ENCODE data around the gene BABAM1.
A peak's percentile ranks its signal among the peaks of the same experiment; 100 is the strongest.
"Not testable (repeated sequence)": the region's sequence is repeated elsewhere in the genome, so short reads cannot be mapped to it uniquely, and the experiment has no call there.

The BABAM1 gene

DNA sequence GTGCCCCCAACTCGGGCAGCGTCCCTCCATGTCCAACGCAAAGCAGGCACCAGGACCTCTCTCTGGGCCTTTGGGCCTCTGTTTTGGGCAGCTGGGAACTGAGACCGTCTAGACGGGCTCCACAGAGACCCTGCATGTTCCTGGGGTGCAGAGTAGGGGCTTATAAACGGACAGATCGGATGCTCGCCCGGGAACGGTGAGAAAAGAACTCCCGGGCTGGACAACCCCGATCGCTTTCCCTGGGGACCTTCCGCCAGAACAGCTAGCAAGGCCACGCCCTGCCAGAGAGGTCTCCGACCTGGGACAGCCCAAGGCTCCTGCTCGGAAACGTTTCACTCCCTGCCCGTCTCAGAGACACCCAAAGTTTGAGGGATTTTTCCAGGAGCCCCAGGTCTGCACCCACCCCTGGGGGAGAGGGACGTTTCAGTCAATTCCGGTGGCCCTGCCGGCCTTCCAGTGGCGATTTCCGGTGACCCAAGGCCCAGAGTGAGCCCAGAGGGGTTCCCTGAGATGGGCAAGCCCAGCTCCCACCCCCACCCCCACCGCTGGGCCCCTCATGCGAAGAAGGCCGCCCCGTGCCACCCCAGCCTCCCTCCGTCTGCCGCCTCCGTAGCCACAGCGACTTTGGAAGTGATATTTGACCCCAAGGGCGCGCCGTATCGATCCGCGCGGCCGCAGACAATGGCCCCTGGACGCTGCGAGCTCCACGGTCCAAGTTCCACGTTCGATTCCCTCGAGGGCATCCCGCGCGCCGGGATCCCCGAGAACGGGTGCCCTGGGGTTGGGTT lies 23.2 kb upstream of the BABAM1 start:
- DNase-seq: no peak

DNA sequence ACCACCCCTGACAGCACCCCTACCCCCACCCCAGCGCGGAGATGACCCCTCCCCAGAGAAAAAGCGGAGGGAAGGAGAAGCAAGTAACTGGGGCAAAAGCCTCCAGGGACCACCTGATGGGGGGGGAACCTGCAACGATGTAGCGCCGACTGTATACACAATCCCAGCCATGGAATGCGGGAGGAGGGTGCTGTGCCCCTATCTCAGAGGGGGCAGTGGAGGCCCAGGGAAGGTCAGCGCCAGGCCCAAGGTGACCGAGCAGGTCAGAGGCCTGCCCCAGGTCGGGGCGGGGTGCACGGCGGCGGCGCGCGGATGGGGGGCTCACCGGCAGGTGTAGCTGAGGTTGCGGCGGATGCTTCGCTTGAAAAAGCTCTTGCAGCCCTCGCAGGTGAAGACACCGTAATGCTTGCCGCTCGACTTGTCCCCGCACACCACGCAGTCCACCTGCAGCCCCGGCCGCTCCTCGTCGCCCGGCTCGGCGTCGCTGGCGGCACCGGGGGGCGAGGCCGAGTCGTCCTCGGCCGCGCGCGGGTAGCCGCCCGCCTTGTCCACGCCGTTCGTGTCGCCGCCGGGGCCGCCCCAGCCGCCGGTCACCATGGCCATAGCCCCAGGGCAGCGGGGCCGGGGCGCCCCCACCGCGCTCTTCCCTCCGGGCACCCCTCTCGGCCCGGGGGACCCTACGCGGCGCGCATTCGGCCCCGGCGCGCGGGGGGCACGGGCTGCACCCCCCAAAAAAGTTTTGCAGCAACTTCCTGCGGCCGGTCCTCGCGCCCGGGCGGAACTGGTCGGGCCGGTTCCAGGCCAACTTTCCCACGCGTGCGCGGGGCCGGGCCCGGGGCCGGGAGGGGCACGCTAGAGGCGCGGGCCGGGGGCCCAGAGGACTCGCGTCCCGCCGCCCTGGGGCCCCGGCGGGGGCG lies 22.4 kb upstream of the BABAM1 start:
- DNase-seq: no peak

DNA sequence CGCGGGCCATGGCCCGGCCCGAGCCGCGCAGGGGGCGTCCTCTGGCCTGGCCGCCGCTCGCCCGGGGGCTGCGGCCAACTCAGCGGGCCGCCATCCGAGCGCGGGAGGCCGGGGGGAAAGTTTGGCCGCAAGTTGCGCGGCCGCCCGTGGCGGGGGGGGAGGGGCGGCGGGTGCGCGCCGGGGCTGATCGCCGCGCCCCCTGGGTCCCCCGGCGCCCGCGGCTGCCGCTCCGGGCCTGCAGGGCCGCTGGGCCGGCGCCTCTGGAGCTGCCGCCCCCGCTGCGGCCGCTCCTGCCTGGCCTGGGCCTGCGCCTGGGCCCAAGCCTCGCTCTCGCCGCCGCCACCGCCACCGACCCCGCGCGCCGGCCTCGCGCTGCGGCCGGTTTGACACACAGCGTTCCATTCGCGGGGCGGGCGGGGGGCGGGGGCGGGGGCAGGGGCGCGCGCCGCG lies 21.7 kb upstream of the BABAM1 start, which contains the start of gene NR2F6:
TSS of gene NR2F6 (minus strand) at position 385 of the 450 bp plus-strand sequence. CDS start 699 bp downstream, outside the sequence.
- DNase-seq: no peak

DNA sequence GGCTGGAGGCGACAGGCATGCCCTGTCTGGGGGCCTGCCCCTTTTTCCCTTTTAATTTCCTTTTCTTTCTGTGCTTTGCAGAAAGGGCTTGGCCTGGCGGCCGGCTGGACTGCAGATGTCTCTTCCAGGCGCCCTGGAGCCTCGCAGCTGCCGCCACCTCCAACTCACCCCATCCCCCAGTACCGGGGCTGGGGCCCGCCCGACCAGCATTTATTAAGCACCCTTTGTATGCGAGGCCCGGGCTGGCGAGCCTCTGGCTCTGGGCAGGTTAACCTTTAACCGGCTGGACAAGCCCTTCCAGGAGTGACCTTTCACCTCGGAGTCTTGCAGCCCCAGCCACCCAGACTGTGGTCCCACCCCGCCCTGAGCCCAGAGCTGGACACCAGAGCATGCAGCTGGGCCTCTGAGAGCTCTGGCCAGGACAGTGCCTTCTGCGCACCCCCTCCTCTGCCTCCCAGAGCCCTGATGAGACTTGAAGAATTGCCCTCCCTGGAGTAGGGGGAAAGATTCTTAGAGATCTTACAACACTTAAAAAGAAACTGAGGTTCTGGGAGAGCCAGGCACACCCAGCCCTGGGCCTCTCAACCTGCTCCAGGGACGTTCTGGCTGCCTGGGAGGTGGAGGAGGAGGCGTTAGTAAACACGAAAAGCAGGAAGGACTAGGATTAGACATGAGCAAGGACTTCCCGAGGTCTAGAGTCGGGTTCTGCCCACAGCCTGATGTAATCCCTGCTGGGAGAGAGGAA lies 20.4 kb upstream of the BABAM1 start:
- DNase-seq: no peak

DNA sequence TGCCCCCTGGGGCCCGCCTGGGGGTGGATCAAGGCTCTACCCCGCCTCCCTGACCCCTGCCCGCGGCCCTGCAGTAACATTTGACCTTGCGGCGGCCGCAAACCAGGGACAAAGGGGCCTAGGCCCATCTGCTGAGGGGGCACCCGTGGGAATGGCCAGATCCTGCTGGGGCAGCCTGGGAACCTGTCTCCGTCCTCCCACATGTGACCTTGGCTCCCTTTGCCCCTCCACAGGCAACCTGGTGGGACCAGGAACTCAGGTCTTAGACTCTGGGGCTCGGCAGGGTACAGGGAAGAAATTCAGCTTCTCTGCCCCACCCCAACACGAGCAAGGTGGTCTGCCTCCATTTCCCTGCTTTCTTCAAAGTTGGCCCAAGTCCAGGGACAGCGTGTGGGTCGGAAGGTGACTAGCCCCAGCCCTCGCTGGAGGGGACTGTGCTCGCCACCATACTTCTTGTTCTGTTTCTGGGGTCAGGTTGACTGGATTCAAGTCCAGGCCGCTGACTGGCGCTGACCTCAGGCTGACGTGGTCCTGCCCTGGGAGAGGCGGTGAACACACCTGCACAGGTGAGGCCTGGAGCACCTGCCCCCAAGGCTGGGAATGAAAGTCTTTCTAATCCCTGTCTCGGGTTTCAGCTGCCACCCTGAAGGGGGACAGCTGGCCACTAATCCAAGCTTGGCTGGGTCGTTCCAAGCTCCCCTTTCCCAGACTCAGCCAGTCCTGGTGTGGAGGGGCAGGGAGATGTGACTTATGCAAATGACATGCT lies 19.0 kb upstream of the BABAM1 start:
- no peak for DNase-seq

DNA sequence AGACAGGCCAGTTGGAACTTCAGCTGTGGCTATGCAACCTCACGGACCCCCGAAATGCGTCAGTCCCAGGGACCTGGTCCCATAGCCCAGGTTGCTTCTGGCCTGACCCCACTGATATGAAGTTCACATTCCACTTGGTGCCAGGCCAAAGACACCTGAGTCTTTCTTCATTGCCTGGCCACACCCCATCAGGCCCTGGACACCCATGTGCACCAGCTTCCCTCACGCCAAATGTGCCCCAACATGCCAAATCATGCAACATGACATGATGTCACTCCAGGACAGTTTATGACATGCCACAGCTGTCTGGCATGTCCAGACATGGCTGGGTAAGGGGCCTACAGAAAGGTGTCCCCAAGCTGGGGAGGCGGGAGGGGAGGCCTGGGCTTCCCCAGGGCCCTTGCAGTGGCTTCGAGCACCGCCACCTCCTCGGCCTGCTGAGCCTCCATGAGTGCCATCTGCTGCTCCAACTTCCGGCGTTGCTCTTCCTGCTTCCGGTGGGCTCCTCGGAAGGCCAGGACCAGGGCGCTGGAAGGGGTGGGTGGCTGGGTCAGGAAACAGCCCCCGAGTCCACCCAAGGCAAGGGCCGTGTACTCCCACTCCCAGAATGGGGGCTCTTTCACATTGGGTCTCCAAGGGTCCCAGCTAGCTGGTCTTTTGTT lies 17.2 kb upstream of the BABAM1 start:
- DNase-seq: no peak

DNA sequence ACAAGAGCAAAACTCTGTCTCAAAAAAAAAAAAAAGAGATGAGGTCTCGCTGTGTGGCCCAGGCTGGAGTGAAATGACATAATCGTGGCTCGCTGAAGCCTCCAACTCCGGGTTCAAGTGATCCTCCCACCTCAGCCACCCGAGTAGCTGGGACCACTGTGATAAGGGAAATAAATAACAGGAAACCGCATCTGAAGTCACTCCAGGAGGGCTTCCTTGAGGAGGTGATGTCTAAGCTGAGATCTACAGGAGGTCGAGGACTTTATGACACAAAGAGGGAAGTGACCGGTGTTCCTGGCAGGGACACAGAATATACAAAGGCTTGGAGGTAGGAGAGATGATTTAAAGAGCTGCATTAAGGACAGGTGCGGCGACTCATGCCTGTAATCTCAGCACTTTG lies 12.6 kb upstream of the BABAM1 start:
- no peak for DNase-seq

DNA sequence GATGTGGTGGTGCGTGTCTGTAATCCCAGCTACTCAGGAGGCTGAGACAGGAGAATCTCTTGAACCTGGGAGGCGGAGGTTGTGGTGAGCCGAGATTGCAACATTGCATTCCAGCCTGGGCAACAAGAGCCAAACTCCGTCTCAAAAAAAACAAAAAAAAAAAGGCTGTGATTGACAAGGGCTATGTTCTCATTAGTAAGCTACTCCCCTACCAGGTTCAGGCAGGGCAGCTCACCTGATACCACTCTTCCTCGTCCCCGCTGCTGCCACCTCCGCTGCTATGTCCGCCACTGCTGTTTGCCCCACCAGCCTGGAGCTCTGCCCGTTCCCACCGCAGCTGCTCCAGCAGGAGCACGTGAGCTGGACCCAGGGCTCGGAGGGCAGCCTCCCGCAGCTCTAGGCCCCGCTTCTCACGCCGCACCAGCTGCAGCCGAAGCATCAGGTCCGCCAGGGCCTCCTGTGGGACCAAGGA lies 12.1 kb upstream of the BABAM1 start:
- no peak for DNase-seq

DNA sequence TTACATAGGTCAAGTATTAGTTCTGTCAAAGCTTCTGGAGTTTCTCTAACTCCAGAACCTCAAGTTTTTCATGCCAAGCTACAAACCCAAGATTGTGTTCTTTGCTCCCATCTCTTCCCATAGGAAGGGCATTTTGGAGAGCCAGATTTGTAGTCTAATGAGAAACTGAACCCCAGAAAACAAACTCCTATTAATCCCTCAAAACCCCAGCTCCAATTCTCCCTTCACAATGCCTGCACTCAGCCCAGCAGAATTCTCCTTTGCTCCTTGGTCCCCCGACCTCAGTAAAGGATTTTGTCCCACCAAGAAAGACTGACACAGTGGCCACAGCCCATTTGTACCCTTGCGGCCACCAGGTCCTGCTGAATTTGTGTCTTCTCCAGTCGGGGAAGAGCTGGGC lies 11.1 kb upstream of the BABAM1 start:
- no peak for DNase-seq

DNA sequence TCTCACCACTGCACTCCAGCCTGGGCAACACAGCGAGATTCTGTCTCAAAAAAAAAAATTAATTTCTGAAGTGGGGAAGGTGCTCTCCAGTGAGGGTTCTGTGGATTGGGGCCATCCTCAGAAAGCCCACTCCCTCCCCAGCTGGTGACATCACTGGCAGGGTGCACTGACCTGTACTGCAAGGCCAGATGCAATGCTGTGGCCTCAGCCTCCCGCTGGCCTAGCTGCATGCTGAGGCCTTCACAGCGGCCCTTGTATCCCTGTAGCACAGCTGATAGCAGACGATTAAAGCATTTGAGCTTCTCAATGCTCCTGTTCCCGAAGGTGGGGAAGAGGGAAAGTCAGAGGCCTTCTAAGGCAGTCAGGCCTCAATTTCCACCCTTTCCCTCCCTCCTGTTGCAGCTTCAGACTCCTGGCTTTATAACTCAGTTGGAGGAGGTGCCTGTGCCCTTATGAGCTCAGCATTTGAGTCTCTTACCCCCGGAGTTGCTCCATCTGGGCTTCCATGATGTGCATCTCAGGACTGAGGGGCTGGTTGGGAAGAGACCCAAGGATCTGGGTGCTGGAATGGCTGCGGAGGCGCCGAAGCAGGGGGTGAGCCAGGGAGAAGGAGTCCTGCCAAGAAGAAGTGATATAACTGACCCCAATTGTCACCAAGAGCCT lies 8.0 kb upstream of the BABAM1 start:
- DNase-seq: no peak

DNA sequence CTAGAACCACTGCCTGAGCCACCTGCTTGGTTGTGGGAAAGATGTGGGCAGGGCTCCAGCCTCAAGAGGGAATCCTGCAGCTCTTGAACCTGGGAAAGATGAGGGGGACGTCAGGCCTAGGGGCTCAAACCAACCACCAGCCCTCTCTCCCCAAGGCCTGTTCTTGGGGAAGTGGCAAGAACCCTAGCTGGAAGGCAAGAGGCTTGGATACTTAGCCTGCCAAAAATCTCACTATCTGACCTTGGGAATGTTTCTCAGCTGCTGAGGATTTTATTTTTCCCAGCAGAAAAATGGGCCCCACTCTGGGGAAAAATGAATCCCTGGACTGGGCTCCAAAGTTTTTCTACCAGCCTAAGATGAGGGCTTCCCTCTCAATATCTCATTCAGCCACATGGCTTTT lies 7.3 kb upstream of the BABAM1 start:
- DNase-seq: no peak

DNA sequence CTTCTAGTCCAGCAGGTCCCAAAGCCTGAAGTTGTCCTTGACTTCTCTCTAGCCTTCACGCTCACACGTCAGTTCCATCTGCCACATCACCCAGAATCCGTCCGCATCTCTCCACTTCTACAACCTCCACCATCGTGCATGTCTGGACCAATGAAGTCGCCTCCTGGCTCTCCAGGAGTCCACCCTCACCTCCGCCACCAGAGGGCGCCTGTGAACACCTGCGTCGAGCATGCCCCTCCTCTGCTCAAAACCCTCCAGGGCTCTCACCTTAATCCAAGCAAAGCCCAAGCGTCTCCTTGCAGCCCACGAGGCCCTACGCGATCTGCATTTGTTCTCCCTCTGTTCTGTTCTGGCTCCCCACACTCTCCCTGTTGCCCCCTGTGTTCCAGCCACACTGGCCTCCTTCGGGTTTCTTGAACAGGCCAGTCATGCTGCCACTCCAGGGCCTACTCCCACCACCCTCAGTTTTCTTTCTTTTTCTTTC lies 6.4 kb upstream of the BABAM1 start:
- peak; percentile 36 to 66 for DNase-seq

DNA sequence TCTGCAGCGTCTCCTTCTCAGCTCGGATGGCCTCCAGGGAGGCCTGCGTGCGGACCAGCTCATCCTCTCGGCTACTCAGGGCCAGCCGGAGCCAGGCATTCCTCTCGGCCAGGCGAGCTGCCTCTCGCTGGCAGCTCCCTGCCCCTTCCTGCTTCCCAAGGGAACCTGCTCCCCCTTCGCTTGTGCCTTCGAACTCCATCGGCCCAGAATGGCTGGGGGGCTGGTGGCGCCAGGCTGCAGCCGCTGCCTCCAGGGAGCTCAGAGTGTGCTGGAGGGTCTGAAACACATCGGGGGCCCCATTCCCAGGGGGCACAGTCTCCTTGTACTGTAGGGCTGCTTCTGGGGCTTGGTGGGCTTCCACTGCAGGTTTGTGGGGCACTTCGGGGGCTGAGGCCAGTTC lies 4.7 kb upstream of the BABAM1 start:
- no peak for DNase-seq

DNA sequence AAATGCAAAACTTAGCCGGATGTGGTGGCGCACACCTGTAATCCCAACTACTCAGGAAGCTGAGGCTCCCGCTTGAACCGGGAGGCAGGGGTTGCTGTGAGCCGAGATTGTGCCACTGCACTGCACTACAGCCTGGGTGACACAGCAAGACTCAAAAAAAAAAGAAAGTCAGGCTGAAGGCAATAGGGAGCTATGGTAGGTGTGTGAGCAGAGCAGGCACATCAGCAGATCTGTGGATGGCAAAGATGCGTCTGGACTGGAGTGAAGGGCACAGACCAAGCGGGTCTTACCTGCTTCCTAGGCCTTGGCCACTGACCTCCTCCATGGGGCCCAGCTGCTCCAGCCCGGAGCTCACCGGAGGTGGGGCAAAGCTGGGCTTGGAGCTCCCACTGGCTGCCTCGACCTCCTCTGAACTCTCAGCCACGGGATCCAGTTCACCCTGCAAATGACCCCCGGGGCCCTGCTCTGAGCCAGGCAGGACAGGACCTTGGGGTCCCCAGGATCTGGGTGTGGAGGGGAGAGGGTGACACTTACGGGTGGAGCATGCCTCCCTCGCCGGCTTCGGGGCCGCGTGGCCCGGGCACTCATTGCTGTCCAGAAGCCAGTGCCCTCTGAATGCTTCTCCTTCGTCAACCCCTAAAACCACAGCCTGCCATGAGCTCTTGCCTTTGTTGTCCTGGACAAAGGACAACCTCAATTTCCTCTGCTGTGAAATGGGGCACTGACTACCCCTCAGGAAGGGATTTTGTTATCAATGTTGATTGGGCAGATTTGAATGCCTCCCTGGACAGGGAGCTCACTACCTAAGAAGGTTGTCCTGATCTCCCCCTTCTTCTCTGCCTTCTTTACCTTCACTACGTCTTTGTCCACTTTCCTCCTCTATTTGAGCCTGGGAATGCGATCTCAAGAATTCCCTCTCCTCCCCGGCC lies 3.3 kb upstream of the BABAM1 start:
- no peak for DNase-seq

DNA sequence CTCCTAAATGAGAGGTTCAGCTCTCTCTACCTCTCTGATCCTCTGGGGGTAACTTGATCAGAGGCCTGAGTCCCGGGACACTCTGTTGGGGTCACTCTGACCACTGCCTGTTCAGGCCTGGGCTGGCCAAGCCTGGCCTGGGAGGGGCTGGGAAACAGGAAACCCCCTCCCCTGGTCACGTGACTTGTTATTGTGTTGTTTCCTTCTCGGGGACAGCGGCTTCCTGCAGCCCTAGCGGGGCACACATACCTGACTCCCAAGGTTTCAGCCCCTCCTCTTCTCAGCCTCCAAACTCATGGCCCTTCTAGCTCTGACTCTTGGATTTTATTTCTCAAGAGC lies 2.6 kb upstream of the BABAM1 start, which contains the start of gene USHBP1:
TSS of gene USHBP1 (minus strand) at position 105 of the 339 bp plus-strand sequence. CDS start 446 bp downstream, outside the sequence.
- no peak for DNase-seq

DNA sequence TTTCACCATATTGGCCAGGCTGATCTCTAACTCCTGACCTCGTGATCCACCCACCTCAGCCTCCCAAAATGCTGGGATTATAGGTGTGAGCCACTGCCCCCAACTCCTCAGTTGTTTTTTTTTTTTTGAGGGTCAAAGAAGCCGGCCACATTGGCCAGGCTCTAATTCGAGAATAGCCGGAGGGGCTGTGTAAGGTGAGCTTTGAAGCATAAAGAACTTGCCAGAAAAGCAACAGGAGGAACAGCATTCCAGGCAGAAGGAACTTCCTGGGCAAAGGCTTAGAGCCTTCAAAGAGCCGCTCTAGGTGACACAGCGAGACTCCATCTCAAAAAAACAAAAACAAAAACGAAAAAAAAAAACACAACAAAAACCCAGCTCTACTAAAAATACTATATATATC lies 1.2 kb upstream of the BABAM1 start:
- DNase-seq: no peak

DNA sequence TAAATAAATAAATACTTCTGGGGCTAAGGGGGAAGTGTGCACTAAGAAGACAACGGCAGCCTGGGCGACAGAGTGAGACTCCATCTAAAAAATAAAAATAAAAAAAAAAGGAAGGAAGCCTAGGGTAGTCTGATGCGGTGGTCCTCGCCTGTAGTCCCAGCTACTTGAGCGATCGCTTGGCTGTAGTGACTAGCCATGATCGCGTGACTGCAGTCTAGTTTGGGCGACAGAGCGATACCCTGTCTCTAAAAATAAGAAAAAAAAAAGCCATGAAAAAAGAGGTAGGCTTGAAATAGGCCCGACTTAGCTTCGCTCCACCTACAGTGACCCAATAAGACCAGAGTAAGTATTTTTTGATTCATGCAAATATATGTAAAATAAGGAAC lies 661 bp upstream of the BABAM1 start:
- DNase-seq: no peak

DNA sequence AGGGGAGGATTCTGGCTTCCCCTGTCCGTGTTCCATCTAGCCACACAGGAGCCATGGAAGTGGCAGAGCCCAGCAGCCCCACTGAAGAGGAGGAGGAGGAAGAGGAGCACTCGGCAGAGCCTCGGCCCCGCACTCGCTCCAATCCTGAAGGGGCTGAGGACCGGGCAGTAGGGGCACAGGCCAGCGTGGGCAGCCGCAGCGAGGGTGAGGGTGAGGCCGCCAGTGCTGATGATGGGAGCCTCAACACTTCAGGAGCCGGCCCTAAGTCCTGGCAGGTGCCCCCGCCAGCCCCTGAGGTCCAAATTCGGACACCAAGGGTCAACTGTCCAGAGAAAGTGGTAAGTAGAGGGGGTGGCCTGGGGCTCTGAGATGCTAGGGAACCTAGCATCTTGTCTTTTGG lies 1.5 kb downstream of the BABAM1 start:
- DNase-seq: no peak

DNA sequence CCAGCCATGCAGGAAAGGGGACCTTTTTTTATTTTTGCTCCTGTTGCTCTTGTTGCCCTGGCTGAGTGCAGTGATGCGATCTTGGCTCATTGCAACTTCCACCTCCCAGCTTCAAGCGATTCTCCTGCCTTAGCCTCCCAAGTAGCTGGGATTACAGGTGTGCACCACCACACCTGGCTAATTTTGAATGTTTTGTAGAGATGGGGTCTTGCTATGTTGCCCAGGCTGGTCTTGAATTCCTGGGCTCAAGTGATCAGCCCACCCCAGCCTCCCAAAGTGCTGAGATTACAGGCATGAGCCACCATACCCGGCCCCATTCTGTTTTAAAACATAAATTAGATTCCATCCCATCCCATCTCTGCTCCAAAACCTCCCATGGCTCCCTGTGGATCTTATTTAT lies 7.6 kb downstream of the BABAM1 start:
- DNase-seq: not testable (repeated sequence)
